HepG2 (cell line): Measurements from ENCODE around the gene NAPB. TPM values are rescaled to one million over a fixed set of nuclear protein-coding genes. Genes with fewer than 3 reads are reported as not detected.
A peak's percentile ranks its signal among the peaks of the same experiment; 100 is the strongest.

ENCODE experiments used
- FOXO4 ChIP-seq: sonication (generic); formaldehyde crosslinking; conservative IDR thresholded peaks from 2 replicates; pipeline ENCODE4 v1.8.1; 2023; ENCODE audit warnings: missing genetic modification reagents
- HBP1 ChIP-seq: IDR thresholded peaks from 2 replicates; pipeline ENCODE4 v1.6.1; 2016; ENCODE audit warnings: low read depth, control low read depth
- MAX ChIP-seq: IDR thresholded peaks from 2 replicates; pipeline ENCODE4 v1.6.1; 2012; ENCODE audit warnings: inconsistent platforms
- MYNN ChIP-seq: sonication (generic); formaldehyde crosslinking; IDR thresholded peaks from 2 replicates; pipeline ENCODE4 v1.4.0; 2020; ENCODE audit warnings: mild to moderate bottlenecking, low read depth, missing genetic modification reagents
- NFIC ChIP-seq: IDR thresholded peaks from 2 replicates; pipeline ENCODE4 v1.6.1; 2012; ENCODE audit warnings: mild to moderate bottlenecking, low read length, inconsistent platforms
- NFRKB ChIP-seq: fragments of 450-650 bp; IDR thresholded peaks from 2 replicates; pipeline ENCODE4 v1.6.1; 2017
- RAD51 ChIP-seq: fragments of 450-650 bp; IDR thresholded peaks from 2 replicates; pipeline ENCODE4 v1.6.1; 2016; ENCODE audit warnings: borderline replicate concordance
- REPIN1 ChIP-seq: sonication (generic); formaldehyde crosslinking; IDR thresholded peaks from 2 replicates; pipeline ENCODE4 v1.8.0; 2022; ENCODE audit warnings: missing genetic modification reagents, low read depth, mild to moderate bottlenecking, borderline replicate concordance
- SMAD9 ChIP-seq: sonication (generic); formaldehyde crosslinking; IDR thresholded peaks from 2 replicates; pipeline ENCODE4 v1.5.1; 2020; ENCODE audit warnings: mild to moderate bottlenecking, missing genetic modification reagents
- SMC3 ChIP-seq: IDR thresholded peaks from 2 replicates; pipeline ENCODE4 v1.6.1; 2011; ENCODE audit warnings: low read length, improper control_type of control experiment
- SRSF9 ChIP-seq: fragments of 200-400 bp; formaldehyde crosslinking; IDR thresholded peaks from 2 replicates; pipeline ENCODE4 v1.6.1; 2018; ENCODE audit warnings: borderline replicate concordance, mild to moderate bottlenecking, low read depth, low read length; ENCODE audit not compliant: insufficient read depth, poor library complexity, severe bottlenecking
- TARDBP ChIP-seq: sonication (generic); formaldehyde crosslinking; IDR thresholded peaks from 2 replicates; pipeline ENCODE4 v1.8.0; 2022; ENCODE audit warnings: mild to moderate bottlenecking, missing genetic modification reagents
- THYN1 ChIP-seq: sonication (generic); formaldehyde crosslinking; IDR thresholded peaks from 2 replicates; pipeline ENCODE4 v1.8.1; 2023; ENCODE audit warnings: low read depth, mild to moderate bottlenecking, moderate library complexity, missing genetic modification reagents, borderline replicate concordance
- YEATS2 ChIP-seq: sonication (generic); formaldehyde crosslinking; IDR thresholded peaks from 2 replicates; pipeline ENCODE4 v1.4.0; 2020; ENCODE audit warnings: missing genetic modification reagents, borderline replicate concordance
- ZNF24 ChIP-seq: fragments of 450-650 bp; IDR thresholded peaks from 2 replicates; pipeline ENCODE4 v1.6.1; 2017; ENCODE audit warnings: antibody characterized with exemption, mild to moderate bottlenecking
- ZNF264 ChIP-seq: sonication (generic); formaldehyde crosslinking; IDR thresholded peaks from 2 replicates; pipeline ENCODE4 v1.4.0; 2020; ENCODE audit warnings: missing genetic modification reagents
- ZNF496 ChIP-seq: sonication (generic); formaldehyde crosslinking; IDR thresholded peaks from 2 replicates; pipeline ENCODE4 v1.8.1; 2023; ENCODE audit warnings: mild to moderate bottlenecking, moderate library complexity, missing genetic modification reagents; ENCODE audit not compliant: insufficient replicate concordance
- ZNF704 ChIP-seq: sonication (generic); formaldehyde crosslinking; IDR thresholded peaks from 2 replicates; pipeline ENCODE4 v1.8.1; 2023; ENCODE audit warnings: mild to moderate bottlenecking, inconsistent platforms, moderate library complexity, missing genetic modification reagents, borderline replicate concordance
- ZNF800 ChIP-seq: sonication (generic); formaldehyde crosslinking; IDR thresholded peaks from 2 replicates; pipeline ENCODE4 v1.4.0; 2020; ENCODE audit warnings: missing genetic modification reagents
- ZNF839 ChIP-seq: sonication (generic); formaldehyde crosslinking; IDR thresholded peaks from 2 replicates; pipeline ENCODE4 v1.4.0; 2020; ENCODE audit warnings: missing genetic modification reagents, mild to moderate bottlenecking, borderline replicate concordance
- polyA plus RNA-seq, 8 experiments: library from polyadenylated mRNA; depleted of rRNA in 3 of 8; stranded (reverse) in 7 of 8; unstranded in 1 of 8; fragments of >200 nt; fragmentation: Illumina TruSeq in 4 of 8; extraction: Trizol in 4 of 8; gene quantifications; 2 replicates each; pipeline versions ENCODE4 v1.2.1 to v1.2.3, GENCODE V29; 2011 to 2016; ENCODE audit warnings: low read depth in 4 of 8, missing spikeins in 1 of 8, mixed read lengths in 1 of 8; ENCODE audit not compliant: insufficient read depth in 1 of 8
- total RNA-seq, 5 experiments: library from RNA; depleted of rRNA; stranded (reverse); fragments of >200 nt; fragmentation: Illumina TruSeq; extraction: Trizol; gene quantifications; 2 replicates each; pipeline ENCODE4 v1.2.3, GENCODE V29; 2016; ENCODE audit warnings: low read depth in 1 of 5
- TF ChIP-seq, protein P1 (sequence below): IDR thresholded peaks from 2 replicates; pipeline ENCODE4 v1.6.1; 2012; ENCODE audit warnings: low read depth, low read length, improper control_type of control experiment

Gene NAPB
- total and polyA plus RNA-seq, 2 of the 13 experiments (the other 11 are each of a cell fraction or from before 2014, with no cell fraction given) = 15.2 to 16.1 TPM

DNA sequence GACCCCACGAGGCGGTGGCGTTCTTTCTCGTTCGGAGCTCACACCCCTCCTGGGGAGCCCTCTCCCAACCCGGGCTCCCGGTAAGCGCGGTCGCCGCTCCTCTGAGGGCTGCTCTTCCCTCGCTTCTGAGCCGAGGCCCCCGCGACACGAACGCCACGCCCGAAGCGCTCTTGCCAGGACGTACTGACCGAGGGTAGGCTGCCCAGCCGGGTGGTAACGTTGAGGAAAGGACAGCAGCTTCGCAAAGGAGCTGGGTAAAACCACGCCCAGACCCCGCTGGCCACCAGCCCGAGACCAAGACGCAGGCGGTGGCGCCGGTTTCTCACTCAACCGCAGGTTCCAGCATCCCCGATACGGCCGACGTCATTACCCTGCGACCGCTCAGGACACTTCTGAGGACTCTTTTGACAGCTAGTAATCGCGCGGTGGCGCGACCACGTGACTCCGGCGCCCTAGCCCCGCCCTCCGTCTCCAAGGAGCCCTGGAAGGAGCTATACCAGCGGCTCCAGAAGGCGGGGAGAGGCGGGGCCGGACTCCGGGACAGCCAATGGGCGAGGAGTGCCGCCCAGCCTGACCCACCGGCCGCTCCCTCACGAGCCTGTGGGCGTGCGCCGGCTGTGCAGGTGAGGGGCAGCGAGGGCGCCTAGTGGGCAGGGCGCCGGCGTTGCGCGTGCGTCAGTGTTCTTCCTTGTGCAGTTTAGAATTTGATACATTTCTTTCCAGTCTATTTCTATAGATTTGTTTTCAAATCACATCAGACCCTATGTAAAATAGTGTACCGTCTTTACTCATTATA, 63.3 kb downstream of the NAPB start (continued):
- TF ChIP-seq FOXO4 (CRISPR knock-in tag) = no peak
- TF ChIP-seq SMAD9 (CRISPR knock-in tag) = 0 out of 2 replicates have a peak, but pooled peaks have one; percentile 36
- TF ChIP-seq ZNF264 (CRISPR knock-in tag) = peak; percentile 62
- TF ChIP-seq ZNF839 (CRISPR knock-in tag) = peak; percentile 84; the same call in 1 of the 2 replicates
- TF ChIP-seq ZNF800 = 0 out of 2 replicates have a peak, but pooled peaks have one; percentile 57
- TF ChIP-seq NFIC = no peak
- TF ChIP-seq SRSF9 = no peak
- TF ChIP-seq, protein P1, sequence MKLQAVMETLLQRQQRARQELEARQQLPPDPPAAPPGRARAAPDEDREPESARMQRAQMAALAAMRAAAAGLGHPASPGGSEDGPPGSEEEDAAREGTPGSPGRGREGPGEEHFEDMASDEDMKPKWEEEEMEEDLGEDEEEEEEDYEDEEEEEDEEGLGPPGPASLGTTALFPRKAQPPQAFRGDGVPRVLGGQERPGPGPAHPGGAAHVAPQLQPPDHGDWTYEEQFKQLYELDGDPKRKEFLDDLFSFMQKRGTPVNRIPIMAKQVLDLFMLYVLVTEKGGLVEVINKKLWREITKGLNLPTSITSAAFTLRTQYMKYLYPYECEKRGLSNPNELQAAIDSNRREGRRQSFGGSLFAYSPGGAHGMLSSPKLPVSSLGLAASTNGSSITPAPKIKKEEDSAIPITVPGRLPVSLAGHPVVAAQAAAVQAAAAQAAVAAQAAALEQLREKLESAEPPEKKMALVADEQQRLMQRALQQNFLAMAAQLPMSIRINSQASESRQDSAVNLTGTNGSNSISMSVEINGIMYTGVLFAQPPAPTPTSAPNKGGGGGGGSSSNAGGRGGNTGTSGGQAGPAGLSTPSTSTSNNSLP = peak; percentile 31; the same call in 1 of the 2 replicates
- no peak; the same call in 1 of the 2 replicates for TF ChIP-seq REPIN1 (CRISPR knock-in tag)
- no peak for TF ChIP-seq THYN1 (CRISPR knock-in tag)
- TF ChIP-seq ZNF24 = no peak
- no peak for TF ChIP-seq NFRKB
- TF ChIP-seq YEATS2 = peak; percentile 89
- no peak; the same call in 1 of the 2 replicates for TF ChIP-seq ZNF704 (CRISPR knock-in tag)
- TF ChIP-seq RAD51 = peak; percentile 96
- peak; percentile 95 for TF ChIP-seq MAX
- TF ChIP-seq ZNF496 (CRISPR knock-in tag) = no peak
- TF ChIP-seq SMC3 = no peak
- peak; percentile 71; the same call in 1 of the 2 replicates for TF ChIP-seq HBP1 (CRISPR knock-in tag)
- TF ChIP-seq TARDBP (CRISPR knock-in tag) = peak; percentile 90
- peak; percentile 45; the same call in 1 of the 2 replicates for TF ChIP-seq MYNN (CRISPR knock-in tag)
